HL-60/S4 treated with phorbol 12-myristate 13-acetate at 8.2 ng/mL for 4 days and 3 days (cell line): ENCODE data around the gene CCDC57.
"Not testable (repeated sequence)": the region's sequence is repeated elsewhere in the genome, so short reads cannot be mapped to it uniquely, and the experiment has no call there.

Source experiments
- in situ Hi-C: fragments of 300-500 bp; cut with MboI; formaldehyde crosslinking; loops from 2 replicates; pipeline ENCODE4 v1.15.0; 2022; ENCODE audit warnings: low sequenced_read_pairs

The CCDC57 gene

DNA sequence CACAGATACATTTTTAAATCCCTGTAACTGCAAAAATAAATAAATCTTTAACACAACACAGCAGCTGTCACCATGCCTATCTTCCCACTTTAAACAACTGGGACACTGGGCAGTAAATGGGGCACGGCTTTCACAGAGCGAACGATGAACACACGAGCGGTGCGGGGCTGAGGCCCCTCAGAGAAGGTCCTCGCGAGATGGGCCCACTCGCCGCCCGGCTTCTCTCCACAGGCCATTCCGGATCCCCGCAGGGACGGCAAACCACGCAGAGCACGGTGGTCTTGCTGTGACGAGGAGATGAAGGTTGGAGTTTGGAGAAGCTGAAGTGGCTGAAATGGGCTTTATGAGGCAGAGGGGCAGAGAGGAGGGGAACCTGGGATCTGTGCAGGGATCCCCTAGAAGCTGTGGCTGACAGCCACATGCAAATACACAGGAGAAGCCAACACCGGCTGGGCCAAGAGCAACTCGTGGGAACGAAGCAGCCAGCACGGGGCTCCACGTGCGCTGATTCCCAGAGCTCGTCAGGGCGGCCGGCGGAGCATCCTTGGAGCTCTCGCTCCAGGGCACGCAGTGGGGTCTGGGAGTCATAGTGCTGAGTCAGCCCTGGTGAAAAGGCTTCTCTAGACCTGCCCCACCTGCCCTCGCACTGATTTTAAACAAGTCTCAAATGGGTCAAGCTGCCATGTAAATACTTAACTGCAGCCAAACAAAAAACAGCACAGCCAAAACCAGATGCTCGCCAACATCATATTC lies 31.7 kb downstream of the CCDC57 start:
- in situ Hi-C loops = no loop called here

DNA sequence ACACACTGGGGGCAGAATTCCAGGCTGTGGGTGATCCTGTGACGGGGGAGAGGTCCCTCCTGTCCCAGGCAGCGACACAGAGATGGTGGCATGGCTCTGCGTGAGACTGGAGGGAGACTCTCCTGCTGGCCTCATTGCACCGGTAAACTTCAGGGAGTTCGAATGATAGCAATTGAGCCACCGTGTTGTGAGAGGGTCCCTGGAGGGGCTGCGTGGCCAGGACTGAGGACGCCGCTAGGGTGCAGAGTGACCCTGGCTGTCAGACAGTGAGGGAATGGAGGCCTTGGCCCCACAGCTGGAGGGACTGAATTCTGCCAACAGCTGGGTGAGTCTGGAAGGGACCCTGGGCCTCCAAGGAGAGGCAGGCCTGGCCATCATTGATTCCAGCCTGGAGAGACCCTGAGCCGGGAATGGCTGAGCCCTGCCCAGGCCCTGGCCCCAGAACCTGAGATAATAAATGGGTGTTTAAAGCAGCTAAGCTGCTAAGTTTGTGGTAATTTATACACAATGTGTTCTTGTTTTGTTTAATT lies 32.6 kb downstream of the CCDC57 start:
- in situ Hi-C loops = no loop called here

DNA sequence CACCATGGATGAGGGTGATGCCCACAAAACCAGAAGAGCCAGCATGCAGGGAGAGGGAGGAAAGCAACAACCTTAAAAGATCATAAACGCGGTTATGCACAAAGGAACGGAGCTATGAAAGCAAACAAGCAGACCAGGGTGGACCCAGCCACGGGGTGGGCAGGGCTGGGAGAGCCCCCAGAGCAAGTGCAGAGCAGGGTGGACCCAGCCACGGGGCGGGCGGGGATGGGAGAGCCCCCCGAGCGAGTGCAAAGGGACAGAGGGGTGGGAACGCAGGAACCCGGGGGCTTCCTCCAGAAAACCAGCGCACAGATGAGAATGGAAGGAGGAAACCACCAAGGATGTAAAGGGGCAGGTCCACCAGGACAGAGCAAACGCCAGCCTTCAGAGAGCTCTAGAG lies 33.2 kb downstream of the CCDC57 start:
- in situ Hi-C loops = no loop called here

DNA sequence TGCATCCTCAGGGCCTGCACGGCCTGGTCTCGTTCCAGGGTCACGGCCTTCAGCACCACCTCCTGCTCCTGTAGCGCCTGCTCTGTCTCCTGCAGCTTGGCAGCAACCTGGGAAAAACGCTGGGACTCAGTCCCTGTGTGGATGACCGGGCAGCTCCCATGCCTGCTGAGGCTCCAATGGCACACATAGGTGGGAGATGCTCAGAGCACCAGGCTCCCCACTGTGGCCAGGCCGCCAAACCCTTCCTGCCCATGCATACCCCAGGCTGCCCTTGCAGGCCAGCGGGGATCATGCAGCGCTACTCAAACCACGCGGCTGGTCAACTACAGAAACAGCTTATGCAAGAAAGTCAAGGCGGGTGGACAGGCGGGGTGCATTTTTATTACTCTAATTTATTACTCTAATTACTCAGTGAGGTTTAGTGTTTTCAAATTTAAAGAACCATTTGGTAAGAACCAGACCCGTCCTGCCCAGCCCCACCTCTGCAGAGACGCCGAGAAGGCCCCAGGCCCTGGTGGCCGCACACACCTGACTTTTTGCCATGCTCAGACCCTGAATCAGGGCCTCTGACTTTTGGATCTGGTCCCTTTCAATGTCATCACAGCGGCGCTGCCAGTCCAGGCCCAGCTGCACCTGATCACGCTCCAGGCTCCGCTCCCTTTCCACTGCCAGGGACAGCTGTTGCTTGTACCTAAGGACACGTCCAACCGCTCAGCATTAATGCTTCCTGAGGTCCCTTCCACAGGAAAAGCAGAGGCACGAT lies 34.0 kb downstream of the CCDC57 start:
- in situ Hi-C loops = no loop called here

- in situ Hi-C loops = no loop called here
These were observed 34.7 kb downstream of the CCDC57 start for GRCh38 chr17:82177761-82178498.

- in situ Hi-C loops = no loop called here
These were observed 35.4 kb downstream of the CCDC57 start for GRCh38 chr17:82177276-82177675.

DNA sequence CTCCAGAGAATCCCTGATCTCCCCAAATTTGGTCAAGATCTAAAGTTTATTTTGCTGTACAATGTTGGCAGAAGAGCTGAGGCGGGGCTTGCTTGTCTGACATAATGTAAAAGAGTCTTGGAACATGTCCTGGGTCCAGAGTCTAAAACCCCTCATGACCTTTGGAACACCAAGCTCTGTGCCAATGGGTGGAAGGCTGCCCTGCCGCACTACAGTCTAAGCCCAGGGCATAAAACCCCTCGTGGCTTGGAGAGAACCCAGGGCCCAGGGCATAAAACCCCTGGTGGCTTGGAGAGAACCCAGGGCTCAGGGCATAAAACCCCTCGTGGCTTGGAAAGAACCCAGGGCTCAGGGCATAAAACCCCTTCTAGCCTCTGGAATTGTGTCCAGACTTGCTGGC lies 36.7 kb downstream of the CCDC57 start:
- in situ Hi-C loops = no loop called here

GRCh38 chr17:82175201-82175600 lies 37.4 kb downstream of the CCDC57 start:
- in situ Hi-C loops = no loop called here

DNA sequence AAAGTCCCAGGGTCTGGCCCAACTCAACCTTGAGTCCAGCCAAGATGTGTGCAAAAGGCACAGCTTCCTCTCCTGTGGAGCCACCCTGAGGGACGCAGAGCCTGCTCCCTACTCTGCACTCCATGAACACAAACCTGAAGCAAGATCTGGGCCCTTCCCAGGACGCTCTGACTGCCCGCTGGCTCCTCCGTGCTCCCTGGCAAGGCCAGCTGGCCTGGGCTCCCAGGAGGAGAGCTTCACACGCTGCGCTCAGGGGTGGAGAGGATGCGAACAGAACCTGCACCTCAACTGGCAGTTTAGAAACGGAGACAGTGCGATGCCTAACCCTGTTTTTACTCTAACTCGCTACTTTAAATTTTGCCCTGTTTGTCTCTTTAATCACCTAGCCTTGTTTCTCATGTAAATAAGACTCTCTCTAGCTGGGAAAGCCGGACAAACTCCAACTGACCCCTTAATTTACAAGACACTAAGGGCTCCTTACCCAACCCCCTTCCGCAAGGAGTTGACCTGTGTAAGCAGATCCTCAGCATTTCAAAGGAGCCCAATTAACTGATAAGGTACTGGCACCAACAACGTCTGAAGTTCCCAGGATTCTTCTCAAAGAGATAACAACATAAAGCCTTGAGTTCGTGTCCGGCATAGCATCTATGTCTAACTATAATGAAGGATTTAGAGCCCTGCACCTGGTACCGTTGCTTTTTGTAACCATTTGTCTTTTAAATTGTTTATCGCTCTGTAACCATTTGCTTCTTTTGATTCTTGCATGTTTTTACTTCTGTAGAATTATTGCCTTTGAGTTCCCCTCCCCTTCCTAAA lies 38.4 kb downstream of the CCDC57 start:
- in situ Hi-C loops = not testable (repeated sequence)

GRCh38 chr17:82173351-82174041 lies 39.1 kb downstream of the CCDC57 start:
- in situ Hi-C loops = no loop called here

DNA sequence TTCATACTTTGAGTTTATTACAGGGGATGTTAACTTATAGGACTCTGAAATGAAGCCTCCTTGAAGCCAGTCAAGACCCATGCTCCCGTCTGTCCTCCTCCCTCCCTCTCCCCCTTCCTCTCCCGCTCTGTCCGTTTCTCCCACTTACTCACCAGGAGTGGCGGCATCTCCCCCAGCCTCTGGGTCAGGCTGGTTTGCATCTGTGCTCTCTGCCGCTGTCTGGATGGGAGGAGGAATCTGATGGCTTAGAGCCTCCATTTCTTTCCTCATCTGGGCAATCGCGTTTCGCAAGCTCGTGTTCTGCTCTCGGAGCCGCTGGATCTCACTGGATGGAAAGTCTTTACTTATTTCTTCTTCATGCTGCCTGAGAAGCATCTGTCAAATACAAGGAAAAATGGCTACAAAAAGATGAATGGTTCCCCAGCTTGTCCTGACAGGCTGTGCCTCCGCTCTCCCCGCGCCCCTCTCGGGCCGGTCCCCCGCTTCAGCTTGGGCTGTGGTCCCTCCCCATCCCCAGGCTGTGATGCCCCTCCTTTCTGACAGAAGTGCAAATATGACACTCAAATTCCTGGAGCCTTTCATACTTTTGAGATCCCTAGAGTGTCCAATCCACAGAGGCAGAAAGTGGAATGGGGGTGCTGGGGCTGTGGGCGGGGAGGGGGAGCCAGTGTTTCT lies 40.0 kb downstream of the CCDC57 start:
- in situ Hi-C loops = no loop called here

GRCh38 chr17:82171750-82172375 lies 40.8 kb downstream of the CCDC57 start:
- in situ Hi-C loops = no loop called here

DNA sequence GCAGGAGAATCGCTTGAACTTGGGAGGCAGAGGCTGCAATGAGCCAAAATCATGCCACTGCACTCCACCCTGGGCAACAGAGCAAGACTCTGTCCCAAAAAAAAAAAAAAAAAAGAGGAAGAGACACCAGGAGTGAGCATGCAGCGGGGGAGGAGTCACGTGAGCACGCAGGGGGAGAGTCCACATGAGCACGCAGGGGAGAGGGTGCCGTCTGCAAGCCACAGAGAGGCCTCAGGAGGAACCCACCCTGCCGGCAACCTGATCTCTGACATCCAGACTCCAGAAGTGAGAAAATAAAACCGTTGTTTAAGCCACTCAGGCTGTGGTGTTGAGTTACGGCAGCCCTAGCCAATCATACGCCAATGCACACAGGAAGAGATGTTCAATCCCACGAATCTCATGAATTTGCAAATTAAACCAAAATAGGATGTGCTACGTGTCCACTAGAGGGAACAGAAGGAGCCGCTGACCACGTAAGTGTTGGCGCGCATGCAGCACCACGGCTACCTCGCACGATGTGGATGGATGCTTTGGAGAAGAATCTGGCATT lies 42.2 kb downstream of the CCDC57 start:
- in situ Hi-C loops = no loop called here

DNA sequence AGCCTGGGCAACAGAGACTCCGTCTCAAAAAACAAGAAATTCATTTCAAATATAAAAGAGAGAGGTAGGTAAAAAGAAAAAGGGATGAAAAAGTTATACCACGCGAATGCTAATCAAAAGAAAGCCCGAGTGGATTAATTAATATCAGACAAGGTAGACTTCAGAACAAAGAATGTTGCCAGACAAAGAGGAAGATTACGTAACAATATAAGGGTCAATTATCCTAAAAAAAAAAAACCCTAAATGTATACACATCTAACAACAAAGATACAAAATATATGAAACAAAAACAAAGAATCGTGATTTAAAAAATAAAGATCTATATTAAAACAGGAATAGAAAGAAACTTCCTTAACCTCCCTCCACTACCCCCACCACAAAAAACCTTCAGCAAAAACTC lies 44.1 kb downstream of the CCDC57 start:
- in situ Hi-C loops = no loop called here

DNA sequence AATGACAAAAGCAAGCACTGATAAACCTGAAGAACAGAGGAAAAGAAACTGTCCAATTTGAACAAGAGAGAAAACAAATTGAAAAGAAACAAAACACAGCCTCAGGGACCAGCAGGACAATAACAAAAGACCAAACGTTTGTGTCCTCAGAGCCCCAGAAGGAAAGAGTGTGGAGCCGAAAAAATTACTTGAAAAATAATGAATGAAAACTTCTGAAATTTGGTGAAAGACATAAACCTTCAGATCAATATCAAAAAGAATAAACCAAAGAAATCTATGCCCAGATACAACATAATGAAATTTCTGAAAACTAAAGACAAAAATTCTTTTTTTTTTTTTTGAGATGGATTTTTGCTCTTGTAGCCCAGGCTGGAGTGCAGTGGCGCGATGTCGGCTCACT lies 45.6 kb downstream of the CCDC57 start:
- in situ Hi-C loops = no loop called here

- in situ Hi-C loops = no loop called here
These were observed 47.8 kb downstream of the CCDC57 start for GRCh38 chr17:82164853-82165252.

GRCh38 chr17:82161216-82161615 lies 51.4 kb downstream of the CCDC57 start:
- in situ Hi-C loops = no loop called here

GRCh38 chr17:82160075-82160474 lies 52.6 kb downstream of the CCDC57 start:
- in situ Hi-C loops = no loop called here

GRCh38 chr17:82158825-82159224 lies 53.8 kb downstream of the CCDC57 start:
- in situ Hi-C loops = no loop called here
